ENCODE measurements around the gene KRT9. TPM values are rescaled to one million over a fixed set of nuclear protein-coding genes. Genes with fewer than 3 reads are reported as not detected.
"Not testable (repeated sequence)": the region's sequence is repeated elsewhere in the genome, so short reads cannot be mapped to it uniquely, and the experiment has no call there.

The KRT9 gene
- total and polyA plus RNA-seq, 9 donors: 0.12 TPM; not detected in 8

DNA sequence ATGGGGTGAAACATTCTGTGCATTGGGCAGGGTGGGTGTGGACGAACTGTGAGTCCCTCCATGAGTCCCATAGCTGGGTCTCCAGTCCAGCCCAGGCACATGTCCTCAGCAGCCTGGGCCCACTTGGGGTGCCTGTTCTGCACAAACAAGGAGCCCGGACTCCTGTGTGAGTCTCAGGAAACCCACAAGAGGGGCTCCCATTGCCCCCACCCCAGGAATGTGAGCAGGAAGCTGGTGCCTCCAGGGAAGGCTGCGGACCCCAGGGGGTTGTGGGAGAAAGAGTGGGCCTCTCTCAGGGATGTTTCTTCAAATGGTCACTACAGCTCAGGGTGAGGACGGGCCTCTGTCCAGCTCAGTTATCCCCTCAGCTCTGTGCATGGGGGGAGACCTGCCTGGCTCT is 44.6 kb upstream of the KRT9 start:
- not testable (repeated sequence) for H3K36me3 ChIP-seq (ENCODE audit: control insufficient read depth, insufficient read depth, low read length); H3K27ac ChIP-seq (ENCODE audit: low read length); H3K4me3 ChIP-seq (ENCODE audit: low read length); DNase-seq; H3K9me3 ChIP-seq (replicated peaks; ENCODE audit: control insufficient read depth, low read depth, low read length); H3K4me1 ChIP-seq (ENCODE audit: control insufficient read depth, insufficient read depth, low read length)
- 73% methylated on average over 2 of the region's 4 CpGs for WGBS (ENCODE audit: insufficient coverage)
- H3K27me3 ChIP-seq (ENCODE audit: control insufficient read depth, insufficient read depth, low read length): peaks cover 10% of the 10 kb centered on the region

GRCh38 chr17:41615454-41615853 is 43.6 kb upstream of the KRT9 start:
- no peak for DNase-seq
- Histone ChIP-seq H3K9me3 (replicated peaks; ENCODE audit: control insufficient read depth, low read depth, low read length) (no peaks in the 10 kb centered on the region), H3K4me3 (ENCODE audit: low read length) (no peak overlapping the region), H3K36me3 (ENCODE audit: control insufficient read depth, insufficient read depth, low read length) (no peaks in the 10 kb centered on the region), H3K4me1 (ENCODE audit: control insufficient read depth, insufficient read depth, low read length) (no peaks in the 10 kb centered on the region), H3K27ac (ENCODE audit: low read length) (no peak overlapping the region), H3K27me3 (ENCODE audit: control insufficient read depth, insufficient read depth, low read length) (peaks cover 11% of the 10 kb centered on the region)
- WGBS (ENCODE audit: insufficient coverage): 19% methylated on average over 5 of the region's 7 CpGs

DNA sequence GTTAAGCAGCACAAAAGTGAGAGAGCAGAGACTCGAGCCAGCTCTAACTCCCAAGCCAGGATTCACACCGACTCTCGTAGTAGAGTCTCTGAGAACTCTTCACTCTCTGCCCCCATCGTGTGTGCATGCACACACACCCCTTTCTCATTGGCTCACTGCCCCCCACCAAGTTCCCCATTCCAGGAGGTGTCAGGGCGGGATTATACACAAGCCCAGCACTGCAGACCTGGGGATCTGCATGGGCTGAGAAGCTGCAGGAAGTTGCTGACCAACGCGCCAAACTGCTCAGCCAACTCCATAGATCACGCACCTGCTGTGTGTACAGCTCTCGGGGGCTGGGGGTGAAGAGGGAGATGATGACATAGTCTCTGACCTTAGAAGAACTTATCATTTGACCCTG is 42.9 kb upstream of the KRT9 start:
- H3K4me1 ChIP-seq (ENCODE audit: control insufficient read depth, insufficient read depth, low read length); DNase-seq; H3K4me3 ChIP-seq (ENCODE audit: low read length); H3K9me3 ChIP-seq (replicated peaks; ENCODE audit: control insufficient read depth, low read depth, low read length); H3K27ac ChIP-seq (ENCODE audit: low read length); H3K36me3 ChIP-seq (ENCODE audit: control insufficient read depth, insufficient read depth, low read length): not testable (repeated sequence)
- WGBS (ENCODE audit: insufficient coverage): 31% methylated on average over 7 of the region's 9 CpGs
- peaks cover 10% of the 10 kb centered on the region for H3K27me3 ChIP-seq (ENCODE audit: control insufficient read depth, insufficient read depth, low read length)

DNA sequence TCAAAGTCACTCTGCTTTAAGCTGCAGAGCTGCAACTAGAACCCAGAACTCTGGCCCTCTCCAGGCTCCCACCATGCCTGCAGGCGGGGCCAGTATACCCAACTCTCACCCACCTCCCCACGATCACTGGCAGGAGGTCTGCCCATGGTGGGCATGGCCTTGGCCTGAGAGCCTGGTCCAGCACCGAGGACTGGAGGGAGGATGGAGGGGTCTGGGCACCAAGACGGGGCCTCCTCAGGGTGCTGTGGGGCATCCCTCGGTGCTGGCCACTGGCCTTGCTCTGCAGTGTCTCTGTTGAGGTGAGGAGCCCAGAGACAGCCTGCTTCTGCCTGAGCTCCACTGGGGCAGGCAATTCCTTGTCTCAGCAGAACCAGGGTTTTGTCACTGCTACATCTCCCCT is 42.2 kb upstream of the KRT9 start:
- no peaks in the 10 kb centered on the region for H3K4me1 ChIP-seq (ENCODE audit: control insufficient read depth, insufficient read depth, low read length)
- peaks cover 7% of the 10 kb centered on the region for H3K27me3 ChIP-seq (ENCODE audit: control insufficient read depth, insufficient read depth, low read length)
- H3K36me3 ChIP-seq (ENCODE audit: control insufficient read depth, insufficient read depth, low read length): no peaks in the 10 kb centered on the region
- H3K27ac ChIP-seq (ENCODE audit: low read length): no peak overlapping the region
- no peak overlapping the region for H3K4me3 ChIP-seq (ENCODE audit: low read length)
- DNase-seq: no peak
- 76% methylated on average over 2 of the region's 5 CpGs for WGBS (ENCODE audit: insufficient coverage)
- no peaks in the 10 kb centered on the region for H3K9me3 ChIP-seq (replicated peaks; ENCODE audit: control insufficient read depth, low read depth, low read length)

DNA sequence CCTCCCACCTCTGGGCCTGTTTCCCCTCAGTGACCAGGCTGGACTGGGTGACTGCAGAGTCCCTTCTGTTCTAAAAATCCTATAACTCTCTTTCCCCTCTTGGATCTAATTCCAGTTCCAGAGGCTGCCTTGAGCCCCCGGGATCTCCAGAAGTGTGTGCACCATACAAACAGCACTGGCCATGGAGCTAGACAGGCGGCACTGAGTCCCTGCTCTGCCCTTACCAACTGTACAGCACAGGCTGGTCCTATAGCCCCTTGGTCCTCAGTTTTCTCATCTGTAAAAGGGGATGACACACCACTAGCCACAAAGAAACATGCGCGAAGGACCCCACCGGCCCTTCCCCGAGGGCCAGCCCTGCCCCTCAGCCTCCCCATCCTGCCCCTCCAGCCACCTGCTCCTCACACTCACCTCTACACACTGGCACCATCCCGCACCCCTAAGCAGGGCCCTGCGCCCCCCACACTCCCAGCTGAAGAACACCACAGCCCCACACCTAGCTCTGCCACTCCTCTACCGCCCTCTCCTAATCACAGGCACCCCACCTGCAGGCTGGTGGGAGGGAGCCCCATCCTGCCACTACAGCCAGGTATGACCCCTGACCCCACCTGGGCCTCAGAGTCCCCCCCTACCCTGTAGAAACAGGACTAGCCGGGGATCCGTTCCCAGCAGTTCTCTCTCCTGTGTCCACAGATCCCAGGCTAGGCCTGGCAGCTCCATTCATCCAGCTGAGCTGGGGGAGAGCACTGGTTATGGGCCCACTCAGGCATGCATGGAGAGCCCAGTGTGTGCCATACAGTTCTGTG is 41.6 kb upstream of the KRT9 start:
- Histone ChIP-seq H3K4me1 (ENCODE audit: control insufficient read depth, insufficient read depth, low read length) (no peaks in the 10 kb centered on the region), H3K27me3 (ENCODE audit: control insufficient read depth, insufficient read depth, low read length) (peaks cover 7% of the 10 kb centered on the region), H3K27ac (ENCODE audit: low read length) (no peak overlapping the region), H3K36me3 (ENCODE audit: control insufficient read depth, insufficient read depth, low read length) (no peaks in the 10 kb centered on the region), H3K4me3 (ENCODE audit: low read length) (no peak overlapping the region), H3K9me3 (replicated peaks; ENCODE audit: control insufficient read depth, low read depth, low read length) (no peaks in the 10 kb centered on the region)
- WGBS (ENCODE audit: insufficient coverage): 68% methylated on average over 7 of the region's 11 CpGs
- DNase-seq: no peak

- not testable (repeated sequence) for H3K36me3 ChIP-seq (ENCODE audit: control insufficient read depth, insufficient read depth, low read length); H3K9me3 ChIP-seq (replicated peaks; ENCODE audit: control insufficient read depth, low read depth, low read length); H3K4me3 ChIP-seq (ENCODE audit: low read length); H3K27ac ChIP-seq (ENCODE audit: low read length); H3K27me3 ChIP-seq (ENCODE audit: control insufficient read depth, insufficient read depth, low read length); H3K4me1 ChIP-seq (ENCODE audit: control insufficient read depth, insufficient read depth, low read length); DNase-seq
- WGBS (ENCODE audit: insufficient coverage): 66% methylated on average over 27 of the region's 31 CpGs
Measured at GRCh38 chr17:41612376-41613160, 40.7 kb upstream of the KRT9 start, which contains the start of gene KRT16. Gene KRT16 (minus strand): TSS chr17:41612767. CDS start chr17:41612688, 79 bp downstream.

DNA sequence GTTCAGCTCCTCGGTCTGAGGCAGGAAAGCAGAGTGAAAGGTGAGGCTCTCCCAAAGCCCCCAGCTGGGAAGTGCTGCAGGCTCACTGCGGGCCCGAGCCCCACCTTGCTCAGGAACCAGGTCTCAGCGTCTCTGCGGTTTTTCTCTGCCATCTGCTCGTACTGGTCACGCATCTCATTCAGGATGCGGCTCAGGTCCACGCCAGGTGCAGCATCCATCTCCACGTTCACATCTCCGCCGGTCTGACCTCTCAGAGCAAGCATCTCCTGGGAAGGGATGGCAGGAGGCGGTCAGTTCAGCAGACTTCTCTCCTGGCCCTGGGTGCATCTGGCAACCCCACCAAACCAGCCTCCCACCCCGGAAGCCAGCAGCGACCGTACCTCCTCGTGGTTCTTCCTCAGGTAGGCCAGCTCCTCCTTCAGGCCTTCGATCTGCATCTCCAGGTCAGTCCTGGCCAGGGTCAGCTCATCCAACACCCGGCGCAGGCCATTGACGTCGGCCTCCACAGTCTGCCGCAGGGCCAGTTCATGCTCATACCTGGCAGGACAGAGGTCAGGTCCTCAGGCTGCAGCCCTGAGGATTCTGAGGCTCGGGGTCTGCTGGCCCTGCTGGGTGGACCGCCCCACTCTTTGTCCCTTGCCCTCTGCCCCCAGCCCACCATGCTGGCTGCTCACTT is 39.2 kb upstream of the KRT9 start:
- Histone ChIP-seq H3K36me3 (ENCODE audit: control insufficient read depth, insufficient read depth, low read length) (no peaks in the 10 kb centered on the region), H3K4me3 (ENCODE audit: low read length) (no peak overlapping the region), H3K9me3 (replicated peaks; ENCODE audit: control insufficient read depth, low read depth, low read length) (peaks cover 5% of the 10 kb centered on the region), H3K4me1 (ENCODE audit: control insufficient read depth, insufficient read depth, low read length) (no peaks in the 10 kb centered on the region), H3K27me3 (ENCODE audit: control insufficient read depth, insufficient read depth, low read length) (peaks cover 4% of the 10 kb centered on the region), H3K27ac (ENCODE audit: low read length) (no peak overlapping the region)
- WGBS (ENCODE audit: insufficient coverage): 83% methylated on average over 23 of the region's 25 CpGs
- DNase-seq: no peak

GRCh38 chr17:41610061-41610517 is 38.2 kb upstream of the KRT9 start:
- not testable (repeated sequence) for DNase-seq; H3K27ac ChIP-seq (ENCODE audit: low read length); H3K4me1 ChIP-seq (ENCODE audit: control insufficient read depth, insufficient read depth, low read length); H3K9me3 ChIP-seq (replicated peaks; ENCODE audit: control insufficient read depth, low read depth, low read length); H3K36me3 ChIP-seq (ENCODE audit: control insufficient read depth, insufficient read depth, low read length); H3K4me3 ChIP-seq (ENCODE audit: low read length); H3K27me3 ChIP-seq (ENCODE audit: control insufficient read depth, insufficient read depth, low read length)
- 0% methylated on average over 6 of the region's 10 CpGs for WGBS (ENCODE audit: insufficient coverage)

GRCh38 chr17:41606930-41607329 is 35.1 kb upstream of the KRT9 start:
- WGBS (ENCODE audit: insufficient coverage): no CpG with 5 or more reads among the region's 4 CpGs
- not testable (repeated sequence) for H3K4me3 ChIP-seq (ENCODE audit: low read length); H3K4me1 ChIP-seq (ENCODE audit: control insufficient read depth, insufficient read depth, low read length); H3K27me3 ChIP-seq (ENCODE audit: control insufficient read depth, insufficient read depth, low read length); DNase-seq; H3K9me3 ChIP-seq (replicated peaks; ENCODE audit: control insufficient read depth, low read depth, low read length); H3K36me3 ChIP-seq (ENCODE audit: control insufficient read depth, insufficient read depth, low read length); H3K27ac ChIP-seq (ENCODE audit: low read length)

- WGBS (ENCODE audit: insufficient coverage): no CpG with 5 or more reads among the region's 2 CpGs
- H3K27ac ChIP-seq (ENCODE audit: low read length): no peak overlapping the region
- no peak overlapping the region for H3K4me3 ChIP-seq (ENCODE audit: low read length)
- H3K36me3 ChIP-seq (ENCODE audit: control insufficient read depth, insufficient read depth, low read length): no peaks in the 10 kb centered on the region
- H3K27me3 ChIP-seq (ENCODE audit: control insufficient read depth, insufficient read depth, low read length): peaks cover 4% of the 10 kb centered on the region
- DNase-seq: no peak
- H3K9me3 ChIP-seq (replicated peaks; ENCODE audit: control insufficient read depth, low read depth, low read length): peaks cover 5% of the 10 kb centered on the region
- no peaks in the 10 kb centered on the region for H3K4me1 ChIP-seq (ENCODE audit: control insufficient read depth, insufficient read depth, low read length)
Measured at GRCh38 chr17:41602524-41602923, 30.7 kb upstream of the KRT9 start.
